GM12878 (cell line): ENCODE results near the gene DNAJB6. TPM values are rescaled to one million over a fixed set of nuclear protein-coding genes. Genes with fewer than 3 reads are reported as not detected.

Source experiments
- ATAC-seq: fragments of 200-7000 bp; cut with Tn5 transposase; 3 replicates; pipeline ENCODE4 v1.9.1; 2020; ENCODE audit warnings: mild to moderate bottlenecking, moderate library complexity
- BruUV-seq: library from RNA; stranded (reverse); fragments of 400-500 nt; replicated peaks from 2 replicates; lab custom pipeline; 2021; lab: Mats Ljungman, UMichigan
- CTCF ChIA-PET: fragments of 300-600 bp; sonication (Branson Sonifier 250); formaldehyde crosslinking; extraction: SDS; loops from one replicate; lab custom pipeline; 2021; ENCODE audit warnings: inconsistent platforms; lab: Yijun Ruan, JAX
- POLR2A ChIA-PET: fragments of 350-600 bp; formaldehyde crosslinking; extraction: SDS; loops from one replicate; lab custom pipeline; 2021; ENCODE audit warnings: inconsistent platforms; lab: Charles Lee
- RAD21 ChIA-PET: fragments of 300-600 bp; sonication (Branson Sonifier 250); formaldehyde crosslinking; loops from one replicate; lab custom pipeline; 2023; ENCODE audit warnings: antibody characterized with exemption; ENCODE audit not compliant: unreplicated experiment; lab: Charles Lee
- SMC1A ChIA-PET: fragments of 300-600 bp; sonication (Branson Sonifier 250); formaldehyde crosslinking; loops from one replicate; lab custom pipeline; 2023; ENCODE audit not compliant: unreplicated experiment, uncharacterized antibody; lab: Charles Lee
- DNase-seq: peaks from one replicate; pipeline ENCODE4 v3.0.0-alpha.2; 2011; ENCODE audit warnings: low read depth, low spot score
- FAIRE-seq: peaks from 3 replicates; lab custom pipeline; 2011; peaks lifted over from hg19 to GRCh38; lab: Jason Lieb, UNC
- H2AFZ ChIP-seq: 2 replicates; pipeline ENCODE4 v1.6.0; 2011; ENCODE audit warnings: low read depth, low read length, control low read depth; ENCODE audit not compliant: control insufficient read depth
- H3K27ac ChIP-seq: 2 replicates; pipeline ENCODE4 v1.5.1; 2011; ENCODE audit warnings: control low read depth; ENCODE audit not compliant: control insufficient read depth, insufficient read depth
- H3K27me3 ChIP-seq, 2 experiments: replicated peaks in 1 of 2; 2 replicates each; pipeline versions ENCODE4 v1.6.0 to v1.6.1; 2011; ENCODE audit warnings: low read length in 1 of 2; ENCODE audit not compliant: control insufficient read depth in 2 of 2, insufficient read depth in 2 of 2
- H3K36me3 ChIP-seq, 2 experiments: 2 replicates each; pipeline ENCODE4 v1.5.1; 2011; ENCODE audit warnings: low read length in 1 of 2; ENCODE audit not compliant: control insufficient read depth in 2 of 2, insufficient read depth in 2 of 2
- H3K4me1 ChIP-seq: 2 replicates; pipeline ENCODE4 v1.6.1; 2011; ENCODE audit warnings: mild to moderate bottlenecking, low read length, moderate library complexity, mixed read lengths; ENCODE audit not compliant: control insufficient read depth, insufficient read depth
- H3K4me2 ChIP-seq: 2 replicates; pipeline ENCODE4 v1.6.0; 2011; ENCODE audit warnings: control low read depth; ENCODE audit not compliant: control insufficient read depth, insufficient read depth
- H3K4me3 ChIP-seq: fragments of 200-600 bp; sonication (generic); 2 replicates; pipeline ENCODE4 v1.5.1; 2016
- H3K79me2 ChIP-seq: 2 replicates; pipeline ENCODE4 v1.6.0; 2011; ENCODE audit warnings: low read length; ENCODE audit not compliant: control insufficient read depth, insufficient read depth
- H3K9ac ChIP-seq: 2 replicates; pipeline ENCODE4 v1.8.0; 2011; ENCODE audit warnings: low read length, control low read depth, mixed read lengths; ENCODE audit not compliant: control insufficient read depth, insufficient read depth
- H3K9me3 ChIP-seq: replicated peaks from 3 replicates; pipeline ENCODE4 v1.5.1; 2011; ENCODE audit warnings: mild to moderate bottlenecking, low read length; ENCODE audit not compliant: control insufficient read depth, insufficient read depth
- H4K20me1 ChIP-seq: 2 replicates; pipeline ENCODE4 v1.6.0; 2011; ENCODE audit not compliant: control insufficient read depth, insufficient read depth
- MTA2 ChIP-seq: fragments of 450-650 bp; IDR thresholded peaks from 2 replicates; pipeline ENCODE4 v1.6.1; 2016; ENCODE audit warnings: low read depth, mild to moderate bottlenecking, moderate library complexity
- RFX5 ChIP-seq: IDR thresholded peaks from 2 replicates; pipeline ENCODE4 v1.6.1; 2011; ENCODE audit warnings: low read depth, low read length, improper control_type of control experiment
- SPI1 ChIP-seq: IDR thresholded peaks from 2 replicates; pipeline ENCODE4 v1.6.1; 2011; ENCODE audit warnings: low read depth, mild to moderate bottlenecking, low read length, moderate library complexity, borderline replicate concordance; ENCODE audit not compliant: insufficient read depth
- TCF12 ChIP-seq: IDR thresholded peaks from 2 replicates; pipeline ENCODE4 v1.6.1; 2011; ENCODE audit warnings: low read depth, mild to moderate bottlenecking, low read length
- TCF3 ChIP-seq: IDR thresholded peaks from 2 replicates; pipeline ENCODE4 v1.6.1; 2012; ENCODE audit warnings: low read depth, mild to moderate bottlenecking, low read length, borderline replicate concordance; ENCODE audit not compliant: insufficient read depth
- WRNIP1 ChIP-seq: IDR thresholded peaks from 2 replicates; pipeline ENCODE4 v1.6.1; 2011; ENCODE audit warnings: low read depth, low read length, improper control_type of control experiment, borderline replicate concordance
- WGBS: methylation state at CpG from one replicate; pipeline ENCODE4 v1.1.6; 2016; ENCODE audit warnings: low lambda C conversion rate; ENCODE audit not compliant: insufficient replicate concordance, insufficient coverage; ENCODE audit errors: missing lambda C conversion rate; 5-methylcytosine and 5-hydroxymethylcytosine counted together
- in situ Hi-C: fragments of 300-500 bp; cut with MboI; formaldehyde crosslinking; loops from 9 replicates; pipeline ENCODE4 v1.14.3; 2018; ENCODE audit warnings: mixed read lengths
- intact Hi-C: fragments of 100-400 bp; cut with micrococcal nuclease; formaldehyde crosslinking; loops from one replicate; pipeline ENCODE4 v1.14.2; 2022; ENCODE audit not compliant: unreplicated experiment
- polyA plus RNA-seq, 11 experiments: library from polyadenylated mRNA; depleted of rRNA in 4 of 11; unstranded in 6 of 11; stranded (reverse) in 5 of 11; fragments of >200 nt; fragmentation: Nextera tagmentation in 4 of 11; fragmentation: Illumina TruSeq in 1 of 11; extraction: Ambion mirVana in 4 of 11; extraction: Trizol in 1 of 11; gene quantifications; 1 replicate in 1 of 11; 2 replicates in 10 of 11; pipeline versions ENCODE4 v1.2.1 to v1.2.3, GENCODE V29; 2011 to 2016; ENCODE audit warnings: inconsistent platforms in 2 of 11, missing spikeins in 2 of 11, low read depth in 1 of 11
- total RNA-seq, 4 experiments: library from RNA; depleted of rRNA in 3 of 4; stranded (reverse); fragments of >200 nt in 3 of 4; fragmentation: Illumina TruSeq in 1 of 4; extraction: Trizol in 1 of 4; gene quantifications; 2 replicates each; pipeline versions ENCODE4 v1.2.1 to v1.2.3, GENCODE V29; 2013 to 2021
- TF ChIP-seq, protein P1 (sequence below): fragments of 450-650 bp; formaldehyde crosslinking; IDR thresholded peaks from 2 replicates; pipeline ENCODE4 v1.5.0; 2022; ENCODE audit warnings: mild to moderate bottlenecking, missing genetic modification characterization

The DNAJB6 gene
- total and polyA plus RNA-seq, 10 of the 15 experiments (the other 5 are each of a cell fraction or from before 2014, with no cell fraction given) = 34.5 to 117 (median 53.1) TPM

DNA sequence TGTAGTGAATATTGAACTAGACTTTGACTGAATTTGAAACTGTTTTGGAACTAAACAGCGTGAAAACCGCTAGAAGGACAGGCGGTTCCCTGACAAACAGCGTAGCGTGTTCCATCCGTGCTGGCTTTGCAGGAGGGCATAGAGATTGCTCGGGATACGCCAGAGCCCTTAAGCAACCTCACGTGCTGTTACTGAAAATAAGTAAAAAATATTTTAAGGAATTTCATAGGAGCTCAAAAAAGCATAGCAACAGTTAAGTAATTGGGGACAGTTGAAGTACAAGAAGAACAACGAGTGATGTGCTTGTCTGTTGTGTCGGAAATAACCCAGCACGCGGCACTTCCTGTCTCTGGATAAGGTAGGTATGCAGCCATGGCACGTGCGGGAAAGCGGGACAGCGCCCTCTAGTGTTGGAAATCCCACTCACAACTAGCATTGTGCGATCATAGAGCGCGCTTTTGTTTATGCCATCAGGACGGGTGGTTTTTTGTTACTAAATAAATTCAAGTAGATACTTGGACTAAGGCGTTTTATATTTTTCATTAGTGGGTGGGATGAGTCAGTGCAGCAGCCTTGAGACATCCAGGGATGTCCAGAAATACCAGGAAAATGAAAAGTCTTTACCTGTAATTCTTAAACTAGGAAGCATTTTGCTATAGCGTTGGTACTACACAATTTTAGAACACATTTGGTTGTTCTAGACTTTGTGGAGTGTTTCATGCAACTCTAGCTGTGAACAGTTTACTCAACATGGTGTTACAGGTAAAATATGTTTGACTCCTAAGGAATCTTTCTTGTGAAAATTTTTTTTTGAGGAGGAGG is 50.4 kb downstream of the DNAJB6 start (continued):
- TF ChIP-seq, protein P1, sequence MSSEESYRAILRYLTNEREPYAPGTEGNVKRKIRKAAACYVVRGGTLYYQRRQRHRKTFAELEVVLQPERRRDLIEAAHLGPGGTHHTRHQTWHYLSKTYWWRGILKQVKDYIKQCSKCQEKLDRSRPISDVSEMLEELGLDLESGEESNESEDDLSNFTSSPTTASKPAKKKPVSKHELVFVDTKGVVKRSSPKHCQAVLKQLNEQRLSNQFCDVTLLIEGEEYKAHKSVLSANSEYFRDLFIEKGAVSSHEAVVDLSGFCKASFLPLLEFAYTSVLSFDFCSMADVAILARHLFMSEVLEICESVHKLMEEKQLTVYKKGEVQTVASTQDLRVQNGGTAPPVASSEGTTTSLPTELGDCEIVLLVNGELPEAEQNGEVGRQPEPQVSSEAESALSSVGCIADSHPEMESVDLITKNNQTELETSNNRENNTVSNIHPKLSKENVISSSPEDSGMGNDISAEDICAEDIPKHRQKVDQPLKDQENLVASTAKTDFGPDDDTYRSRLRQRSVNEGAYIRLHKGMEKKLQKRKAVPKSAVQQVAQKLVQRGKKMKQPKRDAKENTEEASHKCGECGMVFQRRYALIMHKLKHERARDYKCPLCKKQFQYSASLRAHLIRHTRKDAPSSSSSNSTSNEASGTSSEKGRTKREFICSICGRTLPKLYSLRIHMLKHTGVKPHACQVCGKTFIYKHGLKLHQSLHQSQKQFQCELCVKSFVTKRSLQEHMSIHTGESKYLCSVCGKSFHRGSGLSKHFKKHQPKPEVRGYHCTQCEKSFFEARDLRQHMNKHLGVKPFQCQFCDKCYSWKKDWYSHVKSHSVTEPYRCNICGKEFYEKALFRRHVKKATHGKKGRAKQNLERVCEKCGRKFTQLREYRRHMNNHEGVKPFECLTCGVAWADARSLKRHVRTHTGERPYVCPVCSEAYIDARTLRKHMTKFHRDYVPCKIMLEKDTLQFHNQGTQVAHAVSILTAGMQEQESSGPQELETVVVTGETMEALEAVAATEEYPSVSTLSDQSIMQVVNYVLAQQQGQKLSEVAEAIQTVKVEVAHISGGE (CRISPR knock-in tag) = no peak

GRCh38 chr7:157388301-157388700 is 51.5 kb downstream of the DNAJB6 start:
- ChIA-PET CTCF (interaction anchor here (1.2 to 1.9 kb wide), 5 partner anchors 9 to 150 kb away, joined by 3 to 7 read pairs (median 5); no protein-coding TSS in a partner anchor), POLR2A (interaction anchor here (0.6 kb wide), 1 partner anchor 1575 kb away, joined by 5 read pairs; no protein-coding TSS in a partner anchor), RAD21 (no interaction called here), SMC1A (interaction anchor here (0.6 to 1.1 kb wide), 3 partner anchors 36 to 439 kb away, joined by 3 read pairs; partner anchors contain the start of gene NOM1)
- no peaks in the 10 kb centered on the region for H3K27me3 ChIP-seq
- DNase-seq (no peak), FAIRE-seq (no peak), ATAC-seq (no peak)
- no peak for TF ChIP-seq TCF12
- no peak for TF ChIP-seq SPI1
- no peak for TF ChIP-seq TCF3
- TF ChIP-seq RFX5 = no peak
- TF ChIP-seq WRNIP1 = no peak
- TF ChIP-seq MTA2 = no peak
- 99% methylated on average over 5 of the region's 5 CpGs for WGBS
- H3K4me2 ChIP-seq = no peak overlapping the region
- H3K4me1 ChIP-seq = no peaks in the 10 kb centered on the region; the same call in 1 of the 2 replicates
- H4K20me1 ChIP-seq = no peaks in the 10 kb centered on the region
- H3K4me3 ChIP-seq = no peak overlapping the region
- H2AFZ ChIP-seq = no peak overlapping the region
- no peaks in the 10 kb centered on the region for H3K9me3 ChIP-seq
- no peak overlapping the region for H3K9ac ChIP-seq
- peaks cover 18 to 44% of the 10 kb centered on the region in 2 experiments for H3K36me3 ChIP-seq
- H3K27ac ChIP-seq = no peak overlapping the region
- BruUV-seq = no TSS peak
- intact Hi-C loops (no loop called here), in situ Hi-C loops (no loop called here)
- H3K79me2 ChIP-seq = no peaks in the 10 kb centered on the region; the same call in none of the 2 replicates
